CD4-positive, alpha-beta T cell treated with Interleukin-10 for 1 hour (primary cell): ENCODE measurements around the gene IKZF2.

ENCODE experiments used
- DNase-seq: peaks from one replicate; pipeline ENCODE4 v3.0.0-alpha.2; 2020

IKZF2 gene

GRCh38 chr2:212995920-212996319, 155.5 kb downstream of the IKZF2 start:
- no peak for DNase-seq

GRCh38 chr2:212994976-212995375, 156.4 kb downstream of the IKZF2 start:
- DNase-seq, result no peak

- DNase-seq, result no peak
These were observed 160.3 kb downstream of the IKZF2 start for GRCh38 chr2:212991120-212991519.

- no peak for DNase-seq
These were observed 160.7 kb downstream of the IKZF2 start for GRCh38 chr2:212990697-212991096.

- no peak for DNase-seq
These were observed 163.9 kb downstream of the IKZF2 start for GRCh38 chr2:212987492-212987891.

- DNase-seq, result no peak
These were observed 167.3 kb downstream of the IKZF2 start for GRCh38 chr2:212984129-212984528.

GRCh38 chr2:212979799-212980198, 171.6 kb downstream of the IKZF2 start:
- no peak for DNase-seq

GRCh38 chr2:212979046-212979612, 172.3 kb downstream of the IKZF2 start:
- no peak for DNase-seq

- DNase-seq, result no peak
These were observed 174.3 kb downstream of the IKZF2 start for GRCh38 chr2:212977152-212977551.

- DNase-seq, result no peak
These were observed 176.1 kb downstream of the IKZF2 start for GRCh38 chr2:212975333-212975732.

- no peak for DNase-seq
These were observed 176.7 kb downstream of the IKZF2 start for GRCh38 chr2:212974692-212975091.

- DNase-seq, result no peak
These were observed 178.1 kb downstream of the IKZF2 start for GRCh38 chr2:212973347-212973746.

GRCh38 chr2:212970132-212970531, 181.3 kb downstream of the IKZF2 start:
- no peak for DNase-seq

GRCh38 chr2:212968284-212969081, 182.9 kb downstream of the IKZF2 start:
- no peak for DNase-seq

GRCh38 chr2:212966884-212967283, 184.5 kb downstream of the IKZF2 start:
- DNase-seq, result no peak

GRCh38 chr2:212962691-212963090, 188.7 kb downstream of the IKZF2 start:
- no peak for DNase-seq

GRCh38 chr2:212961255-212961654, 190.2 kb downstream of the IKZF2 start:
- DNase-seq, result no peak

GRCh38 chr2:212960336-212960735, 191.1 kb downstream of the IKZF2 start:
- no peak for DNase-seq

GRCh38 chr2:212959471-212960117, 191.8 kb downstream of the IKZF2 start:
- DNase-seq, result no peak

GRCh38 chr2:212958757-212959295, 192.6 kb downstream of the IKZF2 start:
- no peak for DNase-seq

GRCh38 chr2:212958133-212958532, 193.3 kb downstream of the IKZF2 start:
- DNase-seq, result no peak

GRCh38 chr2:212957624-212958023, 193.8 kb downstream of the IKZF2 start:
- DNase-seq, result no peak

- no peak for DNase-seq
These were observed 194.5 kb downstream of the IKZF2 start for GRCh38 chr2:212956665-212957607.
